ENCODE measurements around the gene CTXND1. TPM values are rescaled to one million over a fixed set of nuclear protein-coding genes. Genes with fewer than 3 reads are reported as not detected.
"Not testable (repeated sequence)": the region's sequence is repeated elsewhere in the genome, so short reads cannot be mapped to it uniquely, and the experiment has no call there.

CTXND1 gene
- total RNA-seq (2014; rRNA removed; shearing (Covaris generic)) = under 0.01 TPM in 1 of 2 replicates, not detected in the other

GRCh38 chr15:80252121-80252518, at the start of gene CTXND1:
CTXND1 (minus strand) TSS chr15:80252213; CDS start chr15:80201949, 50,264 bp downstream.
- DNase-seq (ENCODE audit: low read depth) = peak; percentile 20

GRCh38 chr15:80301472-80301871, 49.5 kb upstream of the CTXND1 start:
- DNase-seq (ENCODE audit: low read depth) = no peak

DNA sequence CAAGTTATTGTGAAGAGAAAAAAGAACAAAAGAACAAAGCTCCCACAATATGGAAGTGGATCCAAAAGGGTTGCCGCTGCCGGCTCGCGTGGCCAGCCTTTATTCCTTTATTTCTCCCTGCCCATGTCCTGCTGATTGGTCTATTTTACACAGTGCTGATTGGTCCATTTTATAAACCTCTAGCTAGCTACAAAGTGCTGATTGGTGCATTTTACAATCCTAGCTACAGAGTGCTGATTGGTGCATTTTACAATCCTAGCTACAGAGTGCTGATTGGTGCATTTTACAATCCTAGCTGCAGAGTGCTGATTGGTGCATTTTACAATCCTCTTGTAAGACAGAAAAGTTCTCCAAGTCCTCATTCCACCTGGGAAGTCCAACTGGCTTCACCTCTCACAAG, 43.8 kb upstream of the CTXND1 start:
- not testable (repeated sequence) for DNase-seq (ENCODE audit: low read depth)

GRCh38 chr15:80292079-80292478, 40.1 kb upstream of the CTXND1 start:
- DNase-seq (ENCODE audit: low read depth) = no peak

GRCh38 chr15:80290891-80291290, 38.9 kb upstream of the CTXND1 start:
- not testable (repeated sequence) for DNase-seq (ENCODE audit: low read depth)

GRCh38 chr15:80289528-80290495, 37.8 kb upstream of the CTXND1 start:
- no peak for DNase-seq (ENCODE audit: low read depth)

DNA sequence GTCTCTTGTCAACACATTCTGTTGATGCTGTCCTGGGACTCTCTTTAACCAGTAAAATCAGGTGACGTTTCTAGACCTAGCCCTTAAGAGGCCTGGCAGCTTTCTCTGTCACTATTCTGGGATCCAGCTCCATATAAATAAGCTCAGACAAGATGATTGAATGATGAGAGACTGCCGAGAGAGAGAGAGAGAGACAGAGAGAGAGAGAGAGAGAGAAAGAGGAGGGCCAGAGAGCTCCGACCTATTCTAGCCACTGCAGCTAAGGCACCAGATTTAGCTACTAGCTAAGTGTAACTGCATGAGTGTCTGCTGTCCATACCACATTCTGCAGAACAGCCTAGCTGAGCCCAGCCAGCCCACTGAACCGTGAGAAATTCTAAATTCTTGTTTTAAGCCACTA, 36.1 kb upstream of the CTXND1 start:
- no peak for DNase-seq (ENCODE audit: low read depth)

- DNase-seq (ENCODE audit: low read depth) = no peak
Observed at GRCh38 chr15:80286055-80286454, 34.0 kb upstream of the CTXND1 start.

- no peak for DNase-seq (ENCODE audit: low read depth)
Observed at GRCh38 chr15:80285379-80285778, 33.4 kb upstream of the CTXND1 start.

DNA sequence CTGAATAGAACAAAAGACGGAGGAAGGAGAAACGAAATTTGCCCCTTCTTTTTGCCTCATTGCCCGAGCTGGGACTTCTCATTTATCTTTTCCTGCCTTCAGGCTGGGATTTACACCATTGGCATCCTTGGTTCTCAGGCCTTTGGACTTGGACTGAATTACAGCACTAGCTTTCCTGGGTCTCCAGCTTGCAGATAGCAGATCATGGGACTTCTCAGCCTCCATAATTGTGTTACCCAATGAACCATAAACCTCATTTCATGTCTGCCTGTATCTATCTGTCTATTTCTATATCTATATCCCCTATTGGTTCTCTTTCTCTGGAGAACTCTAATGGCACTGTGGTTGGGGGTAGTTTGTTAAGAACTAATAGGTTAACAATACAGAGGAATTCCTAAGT, 31.5 kb upstream of the CTXND1 start:
- no peak for DNase-seq (ENCODE audit: low read depth)

DNA sequence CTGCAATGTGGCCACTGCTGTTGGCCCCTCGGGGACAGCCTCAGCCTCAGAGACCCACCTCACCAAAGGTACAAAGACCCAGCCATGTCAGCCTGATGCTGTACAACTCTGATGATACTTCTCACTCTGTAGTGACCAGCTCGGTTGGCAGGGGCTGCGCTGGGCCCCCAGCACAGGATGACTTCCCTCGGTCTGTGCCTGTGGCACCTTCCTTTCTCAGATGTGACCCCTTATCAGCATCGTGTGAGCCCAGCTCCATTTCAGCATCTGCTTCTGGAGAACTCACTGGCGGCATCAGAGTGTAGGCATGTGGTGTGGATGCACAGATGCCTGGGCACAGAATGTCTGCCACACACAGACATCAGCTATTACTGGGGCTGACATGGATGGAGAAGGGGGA, 25.1 kb upstream of the CTXND1 start:
- DNase-seq (ENCODE audit: low read depth) = no peak

GRCh38 chr15:80275961-80276360, 23.9 kb upstream of the CTXND1 start:
- peak; percentile 93 for DNase-seq (ENCODE audit: low read depth)

DNA sequence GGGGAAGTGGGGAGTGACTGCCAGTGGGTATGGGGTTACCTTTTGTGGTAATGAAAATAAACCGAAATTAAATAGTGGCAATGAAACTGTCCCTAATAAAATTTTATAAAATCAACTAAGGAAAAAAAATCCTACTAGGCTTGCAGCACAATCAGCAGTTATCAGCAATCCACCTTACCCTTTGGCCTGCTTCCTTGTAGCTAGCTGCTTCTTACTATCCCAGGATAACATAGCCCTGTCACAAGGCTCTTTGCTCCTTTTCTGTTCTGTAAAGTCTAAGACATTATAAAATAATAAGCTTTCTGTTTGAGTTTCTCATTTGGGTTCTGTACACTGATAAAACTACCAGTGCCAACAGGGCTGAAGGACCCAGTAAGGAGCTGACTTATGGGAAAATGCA, 23.0 kb upstream of the CTXND1 start:
- no peak for DNase-seq (ENCODE audit: low read depth)

DNA sequence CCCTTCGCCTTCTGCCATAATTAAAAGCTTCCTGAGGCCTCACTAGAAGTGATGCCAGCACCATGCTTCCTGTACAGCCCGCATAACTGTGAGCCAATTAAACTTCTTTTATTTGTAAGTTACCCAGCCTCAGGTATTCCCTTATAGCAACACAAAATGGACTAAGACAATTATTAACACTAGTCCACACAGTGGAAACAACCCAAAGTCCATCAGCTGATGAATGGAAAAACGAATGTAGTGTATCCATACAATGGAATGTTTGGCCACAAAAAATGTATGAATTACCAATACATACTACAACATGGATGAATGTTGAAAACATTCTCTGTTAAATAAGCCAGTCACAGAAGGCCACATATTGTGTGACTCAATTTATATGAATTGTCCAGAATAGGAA, 22.5 kb upstream of the CTXND1 start:
- DNase-seq (ENCODE audit: low read depth) = no peak

DNA sequence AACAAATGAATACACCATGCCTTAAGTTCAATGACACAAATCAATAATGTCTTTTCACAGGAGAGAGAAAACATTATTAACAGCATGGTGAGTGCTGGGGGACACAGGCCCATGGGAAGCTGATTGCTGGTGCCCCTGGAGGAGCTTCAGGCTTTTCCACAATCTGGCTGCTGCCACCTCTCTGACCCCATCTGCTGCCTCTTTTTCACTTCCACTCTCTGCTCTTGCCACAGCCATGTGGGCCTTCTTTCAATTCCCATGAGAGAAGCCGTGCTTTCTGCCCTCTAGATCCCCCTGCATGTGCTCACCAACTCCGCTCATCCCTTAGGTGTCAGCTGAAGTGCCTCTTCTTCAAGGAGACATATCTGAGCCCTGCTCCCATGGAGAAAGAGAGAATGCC, 21.0 kb upstream of the CTXND1 start:
- DNase-seq (ENCODE audit: low read depth) = no peak

DNA sequence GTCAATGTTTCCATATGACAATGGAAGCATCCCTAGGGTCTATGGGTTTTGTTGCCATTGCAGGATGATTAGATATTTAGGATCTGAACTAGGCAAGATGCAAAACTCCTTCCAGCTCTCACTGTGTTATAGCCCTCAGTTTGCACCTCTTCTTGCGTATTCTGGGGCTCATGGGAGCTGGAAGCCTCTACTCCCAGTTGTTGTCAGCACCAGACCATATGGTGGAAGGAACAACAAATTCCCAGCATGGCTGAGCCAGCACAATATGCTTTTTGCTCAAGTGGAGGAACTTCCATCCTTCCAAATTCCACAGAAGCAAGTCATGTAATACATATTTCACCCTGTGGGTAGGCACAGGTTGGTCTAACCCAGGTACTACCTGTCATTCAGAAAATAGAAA, 18.5 kb upstream of the CTXND1 start:
- DNase-seq (ENCODE audit: low read depth) = no peak

- DNase-seq (ENCODE audit: low read depth) = no peak
Observed at GRCh38 chr15:80268101-80268500, 16.1 kb upstream of the CTXND1 start.

DNA sequence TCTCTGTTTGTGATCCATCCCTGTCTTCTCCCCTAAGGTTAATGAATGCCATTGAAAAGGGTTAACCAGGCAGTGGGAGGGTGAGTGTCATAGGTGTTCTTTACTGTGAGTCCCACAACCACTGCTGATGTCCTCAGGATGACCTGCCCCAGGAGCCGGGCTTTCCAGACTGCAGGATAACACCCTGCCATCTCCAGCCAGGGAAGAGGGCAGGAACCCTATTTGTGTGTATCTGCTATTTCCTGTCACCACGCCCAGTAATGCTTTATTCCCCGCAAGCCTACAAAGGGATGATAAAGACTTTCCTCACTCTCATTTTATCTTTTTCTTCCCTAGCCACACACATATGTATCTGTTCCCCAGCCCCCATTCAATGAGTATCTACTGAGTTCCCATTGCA, 15.6 kb upstream of the CTXND1 start:
- DNase-seq (ENCODE audit: low read depth) = no peak

DNA sequence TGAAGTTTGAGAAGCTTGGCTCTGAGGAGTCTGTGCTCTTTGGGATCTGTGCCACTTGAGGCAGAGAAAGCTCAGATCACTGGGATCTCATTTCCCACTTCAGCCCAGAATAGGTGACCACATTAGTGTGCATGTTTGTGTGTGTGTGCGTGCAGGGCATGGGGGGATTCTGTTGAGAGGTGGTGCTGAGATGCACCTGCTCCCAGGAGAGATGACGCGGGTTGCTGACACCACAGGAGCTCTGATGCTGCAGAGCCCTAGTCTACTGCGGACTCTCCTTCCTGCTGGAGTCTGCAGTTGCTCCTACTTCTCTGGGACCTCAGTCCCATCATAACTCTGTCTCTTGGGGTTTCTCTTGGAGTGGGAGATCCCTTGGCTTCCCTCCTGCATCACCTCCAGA, 14.7 kb upstream of the CTXND1 start:
- DNase-seq (ENCODE audit: low read depth) = no peak

DNA sequence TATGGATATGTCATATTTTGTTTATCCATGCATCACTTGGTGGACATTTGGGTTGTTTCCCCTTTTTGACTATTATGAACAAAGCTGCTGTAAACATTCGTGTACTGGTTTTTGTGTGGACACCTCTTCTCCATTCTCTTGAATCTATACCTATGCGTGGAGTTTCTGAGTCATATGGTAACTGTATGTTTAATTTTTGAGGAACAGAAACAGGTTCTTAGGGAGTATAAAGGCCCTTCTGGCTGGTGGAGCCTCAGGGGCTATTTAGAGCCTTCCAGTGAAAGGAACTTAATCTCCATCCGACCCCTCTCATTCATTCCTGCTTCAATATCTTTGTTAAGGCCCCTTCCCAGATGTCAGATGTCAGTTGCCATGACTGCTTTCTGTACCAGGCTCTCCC, 14.1 kb upstream of the CTXND1 start:
- no peak for DNase-seq (ENCODE audit: low read depth)

GRCh38 chr15:80265021-80265420, 13.0 kb upstream of the CTXND1 start:
- peak; percentile 60 for DNase-seq (ENCODE audit: low read depth)

- DNase-seq (ENCODE audit: low read depth) = peak; percentile 16
Observed at GRCh38 chr15:80264031-80264430, 12.0 kb upstream of the CTXND1 start.

DNA sequence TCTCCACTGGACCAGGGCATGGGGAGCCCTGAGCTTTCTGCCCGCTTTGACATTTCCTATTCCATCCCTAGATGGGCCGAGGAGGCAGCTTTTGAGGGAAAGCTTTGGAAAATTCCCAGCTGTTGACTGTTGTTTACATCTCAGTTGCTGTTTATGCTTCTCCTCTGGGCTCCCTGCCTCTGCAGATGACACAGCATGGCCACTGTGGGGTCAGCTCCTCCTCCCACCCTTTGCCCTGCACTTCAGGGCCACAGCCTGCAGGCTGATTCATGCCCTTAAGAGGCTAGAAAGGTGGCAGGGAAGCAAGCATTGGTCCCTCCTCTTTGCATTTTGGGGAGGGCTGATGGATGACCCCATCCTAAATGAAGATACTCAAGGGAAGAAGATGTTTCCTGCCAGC, 8.5 kb upstream of the CTXND1 start:
- DNase-seq (ENCODE audit: low read depth) = no peak
